NT2/D1 (cell line): ENCODE measurements around the gene IL15RA.

Experiments
- YY1 ChIP-seq: IDR thresholded peaks from 2 replicates; pipeline ENCODE4 v1.6.1; 2011; ENCODE audit not compliant: insufficient read length, insufficient read depth
- ZNF274 ChIP-seq: IDR thresholded peaks from 2 replicates; pipeline ENCODE4 v1.6.1; 2011; ENCODE audit warnings: mild to moderate bottlenecking, low read depth, low read length

GRCh38 chr10:5935628-5936027 is 41.7 kb downstream of the IL15RA start:
- TF ChIP-seq YY1 (no peak), ZNF274 (no peak)
